A549 (cell line): ENCODE data around the gene CLEC10A. TPM values are rescaled to one million over a fixed set of nuclear protein-coding genes. Genes with fewer than 3 reads are reported as not detected.

Experiments used
- ATAC-seq, 2 experiments: fragments of 200-7000 bp in 1 of 2; fragments of >200 bp in 1 of 2; cut with Nextera tagmentation in 1 of 2; cut with Tn5 transposase in 1 of 2; 3 replicates each; pipeline versions ENCODE4 v1.8.0 to v1.9.1; 2018 to 2020; ENCODE audit warnings: mild to moderate bottlenecking in 1 of 2, moderate library complexity in 1 of 2
- CTCF ChIA-PET: fragments of 300-600 bp; sonication (Branson Sonifier 250); formaldehyde crosslinking; extraction: SDS; loops from one replicate; lab custom pipeline; 2021; ENCODE audit warnings: antibody characterized with exemption, inconsistent platforms; lab: Yijun Ruan, JAX
- POLR2A ChIA-PET: fragments of 350-600 bp; formaldehyde crosslinking; extraction: SDS; loops from one replicate; lab custom pipeline; 2021; ENCODE audit warnings: antibody characterized with exemption, inconsistent platforms; lab: Yijun Ruan, JAX
- DNase-seq, 2 experiments: peaks; one replicate each; pipeline versions ENCODE4 v3.0.0 to v3.0.0-alpha.2; 2011 to 2016; ENCODE audit warnings: low read depth in 1 of 2, low spot score in 1 of 2
- FAIRE-seq: peaks from 2 replicates; lab custom pipeline; 2011; peaks lifted over from hg19 to GRCh38; lab: Jason Lieb, UNC
- H3K27ac ChIP-seq, 2 experiments: fragments of >200 bp; sonication (Bioruptor Twin); formaldehyde crosslinking; 3 replicates each; pipeline ENCODE4 v1.5.1; 2016 to 2017
- H3K4me1 ChIP-seq: fragments of >200 bp; sonication (Bioruptor Twin); formaldehyde crosslinking; 3 replicates; pipeline ENCODE4 v1.6.1; 2016
- H3K4me2 ChIP-seq: fragments of >200 bp; sonication (Bioruptor Twin); formaldehyde crosslinking; 3 replicates; pipeline ENCODE4 v1.6.1; 2016
- H3K4me3 ChIP-seq: fragments of >200 bp; sonication (Bioruptor Twin); formaldehyde crosslinking; 3 replicates; pipeline ENCODE4 v1.5.1; 2016
- H3K9me3 ChIP-seq: fragments of >200 bp; sonication (Bioruptor Twin); formaldehyde crosslinking; 3 replicates; pipeline ENCODE4 v1.6.1; 2016
- CBX8 ChIP-seq: fragments of 200-600 bp; sonication (generic); IDR thresholded peaks from 2 replicates; pipeline ENCODE4 v1.6.1; 2016
- CEBPB ChIP-seq, 2 experiments: fragments of >200 bp in 1 of 2; sonication (Bioruptor Twin) in 1 of 2; formaldehyde crosslinking in 1 of 2; IDR thresholded peaks; 2 replicates each; pipeline ENCODE4 v1.6.1; 2012 to 2016
- CHD2 ChIP-seq: fragments of 150-350 bp; IDR thresholded peaks from 2 replicates; pipeline ENCODE4 v1.6.1; 2014; ENCODE audit warnings: low read length; ENCODE audit not compliant: partially characterized antibody
- CTCF ChIP-seq: fragments of >200 bp; sonication (Bioruptor Twin); formaldehyde crosslinking; IDR thresholded peaks from 3 replicates; pipeline ENCODE4 v1.5.1; 2016
- EHF ChIP-seq: fragments of 250-450 bp; sonication (Bioruptor Pico); IDR thresholded peaks from 2 replicates; pipeline ENCODE4 v1.5.0; 2020; ENCODE audit warnings: mild to moderate bottlenecking
- FOSL2 ChIP-seq, 2 experiments: fragments of 450-650 bp in 1 of 2; fragments of >200 bp in 1 of 2; sonication (Bioruptor Twin) in 1 of 2; formaldehyde crosslinking; IDR thresholded peaks; 2 replicates each; pipeline versions ENCODE4 v1.5.0 to v1.6.1; 2016 to 2020; ENCODE audit warnings: mild to moderate bottlenecking in 1 of 2, moderate library complexity in 1 of 2
- GATA3 ChIP-seq: IDR thresholded peaks from 2 replicates; pipeline ENCODE4 v1.6.1; 2012; ENCODE audit warnings: borderline replicate concordance
- HDAC2 ChIP-seq: fragments of 200-600 bp; sonication (generic); IDR thresholded peaks from 2 replicates; pipeline ENCODE4 v1.6.1; 2016
- HOXB13 ChIP-seq: fragments of 250-450 bp; sonication (Bioruptor Pico); IDR thresholded peaks from 2 replicates; pipeline ENCODE4 v1.5.0; 2020; ENCODE audit warnings: low read depth, mild to moderate bottlenecking, moderate library complexity
- HOXB5 ChIP-seq: fragments of 250-450 bp; sonication (Bioruptor Pico); IDR thresholded peaks from 2 replicates; pipeline ENCODE4 v1.5.0; 2020; ENCODE audit warnings: mild to moderate bottlenecking, moderate library complexity
- JUNB ChIP-seq: fragments of >200 bp; sonication (Bioruptor Twin); formaldehyde crosslinking; IDR thresholded peaks from 2 replicates; pipeline ENCODE4 v1.6.1; 2016
- KDM1A ChIP-seq: fragments of 200-600 bp; sonication (generic); IDR thresholded peaks from 2 replicates; pipeline ENCODE4 v1.6.1; 2016; ENCODE audit warnings: low read depth, mild to moderate bottlenecking
- KDM5A ChIP-seq: fragments of 200-600 bp; sonication (generic); IDR thresholded peaks from 2 replicates; pipeline ENCODE4 v1.6.1; 2016; ENCODE audit warnings: antibody characterized with exemption, mild to moderate bottlenecking
- MAX ChIP-seq: IDR thresholded peaks from 2 replicates; pipeline ENCODE4 v1.6.1; 2012
- MYC ChIP-seq: IDR thresholded peaks from 2 replicates; pipeline ENCODE4 v1.6.1; 2012; ENCODE audit warnings: mild to moderate bottlenecking, inconsistent platforms, low read length, improper control_type of control experiment, borderline replicate concordance
- PBX3 ChIP-seq: IDR thresholded peaks from 2 replicates; pipeline ENCODE4 v1.6.1; 2012
- POLR2A ChIP-seq: IDR thresholded peaks from 2 replicates; pipeline ENCODE4 v1.6.1; 2012; ENCODE audit warnings: mild to moderate bottlenecking, low read length
- POLR2AphosphoS2 ChIP-seq: conservative IDR thresholded peaks from 2 replicates; pipeline ENCODE4 v1.6.1; 2012; ENCODE audit warnings: low read length, improper control_type of control experiment, inconsistent platforms
- RARB ChIP-seq: fragments of 250-450 bp; sonication (Bioruptor Pico); IDR thresholded peaks from 2 replicates; pipeline ENCODE4 v1.8.0; 2021; ENCODE audit warnings: mild to moderate bottlenecking, moderate library complexity
- TFCP2L1 ChIP-seq: fragments of 250-450 bp; sonication (Bioruptor Pico); IDR thresholded peaks from 2 replicates; pipeline ENCODE4 v1.5.0; 2021; ENCODE audit warnings: mild to moderate bottlenecking
- TP53 ChIP-seq: fragments of 250-450 bp; sonication (Bioruptor Pico); IDR thresholded peaks from 2 replicates; pipeline ENCODE4 v1.5.0; 2021; ENCODE audit warnings: mild to moderate bottlenecking, moderate library complexity
- ZNF302 ChIP-seq: fragments of 250-450 bp; sonication (Bioruptor Pico); IDR thresholded peaks from 2 replicates; pipeline ENCODE4 v1.9.0; 2021; ENCODE audit warnings: inconsistent platforms, mild to moderate bottlenecking, moderate library complexity
- WGBS: methylation state at CpG from one replicate; pipeline ENCODE4 v1.1.6; 2017; ENCODE audit errors: missing lambda C conversion rate; 5-methylcytosine and 5-hydroxymethylcytosine counted together
- polyA plus RNA-seq, 4 experiments: library from polyadenylated mRNA; depleted of rRNA in 3 of 4; stranded (reverse); fragments of >200 nt; fragmentation: RNase III in 1 of 4; extraction: RNeasy Plus Mini Kit Qiagen cat#74134 plus additional on column Dnase treatment in 1 of 4; gene quantifications; 2 replicates in 3 of 4; 3 replicates in 1 of 4; pipeline ENCODE4 v1.2.3, GENCODE V29; 2011 to 2017
- TF ChIP-seq, protein P1 (sequence below): fragments of 450-650 bp; IDR thresholded peaks from 2 replicates; pipeline ENCODE4 v1.6.1; 2014; ENCODE audit warnings: antibody characterized with exemption

CLEC10A gene
- polyA plus RNA-seq, 2 of the 4 experiments (the other 2 are of a cell fraction) = not detected

GRCh38 chr17:7042501-7043181 lies 37.4 kb downstream of the CLEC10A start:
- no peak for DNase-seq
- Histone ChIP-seq H3K27ac (no peak overlapping the region), H3K4me3 (no peak overlapping the region), H3K4me2 (peak overlapping the region; percentile 77), H3K4me1 (peaks cover 24% of the 10 kb centered on the region), H3K9me3 (no peaks in the 10 kb centered on the region)
- FAIRE-seq = no peak
- POLR2A ChIA-PET = no interaction called here
- TF ChIP-seq HDAC2 (no peak), ZNF302 (CRISPR knock-in tag) (no peak), FOSL2 (IDR thresholded peaks at IDR 0.05) (no peak), FOSL2 (CRISPR knock-in tag; IDR thresholded peaks at IDR 0.05) (no peak), TP53 (CRISPR knock-in tag) (no peak), CHD2 (no peak), POLR2A (no peak; the same call in 1 of the 2 replicates), EHF (CRISPR knock-in tag) (no peak), CEBPB (IDR thresholded peaks at IDR 0.05) (no peak), HOXB13 (CRISPR knock-in tag) (no peak), PBX3 (no peak), MYC (no peak), JUNB (no peak), CTCF (no peak), GATA3 (no peak), MAX (no peak), KDM5A (no peak), POLR2AphosphoS2 (no peak), KDM1A (no peak)
- TF ChIP-seq, protein P1, sequence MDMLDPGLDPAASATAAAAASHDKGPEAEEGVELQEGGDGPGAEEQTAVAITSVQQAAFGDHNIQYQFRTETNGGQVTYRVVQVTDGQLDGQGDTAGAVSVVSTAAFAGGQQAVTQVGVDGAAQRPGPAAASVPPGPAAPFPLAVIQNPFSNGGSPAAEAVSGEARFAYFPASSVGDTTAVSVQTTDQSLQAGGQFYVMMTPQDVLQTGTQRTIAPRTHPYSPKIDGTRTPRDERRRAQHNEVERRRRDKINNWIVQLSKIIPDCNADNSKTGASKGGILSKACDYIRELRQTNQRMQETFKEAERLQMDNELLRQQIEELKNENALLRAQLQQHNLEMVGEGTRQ = no peak
- CTCF ChIA-PET = interaction anchor here (1.3 to 34.0 kb wide), 5 partner anchors 12 to 376 kb away, joined by 5 to 1477 read pairs (median 132); partner anchors contain the start of genes ASGR1 and ASGR2
- 82% methylated on average over 53 of the region's 53 CpGs for WGBS
- ATAC-seq = no peak; a peak in 1 of 6 replicates

GRCh38 chr17:7041607-7042500 lies 38.2 kb downstream of the CLEC10A start:
- CTCF ChIA-PET = interaction anchor here (0.9 to 34.0 kb wide), 6 partner anchors 13 to 376 kb away, joined by 5 to 1477 read pairs (median 71); partner anchors contain the start of genes ASGR1 and ASGR2
- H3K4me3 ChIP-seq = no peak overlapping the region
- peaks cover 26% of the 10 kb centered on the region for H3K4me1 ChIP-seq
- H3K27ac ChIP-seq = no peak overlapping the region
- POLR2A ChIA-PET = interaction anchor here (0.6 kb wide), 1 partner anchor 91 kb away, joined by 3 read pairs; no protein-coding TSS in a partner anchor
- H3K4me2 ChIP-seq = no peak overlapping the region
- 76% methylated on average over 31 of the region's 43 CpGs for WGBS
- H3K9me3 ChIP-seq = no peaks in the 10 kb centered on the region
- DNase-seq = no peak
- ATAC-seq = peak in 1 of 2 experiments; percentile 6; a peak in 1 of 6 replicates
- no peak for FAIRE-seq
- no peak for TF ChIP-seq RARB
- TF ChIP-seq POLR2A = 0 out of 2 replicates have a peak, but pooled peaks have one; percentile 5
- TF ChIP-seq TFCP2L1 (CRISPR knock-in tag) = no peak
- no peak for TF ChIP-seq CBX8
- TF ChIP-seq MYC = no peak
- TF ChIP-seq HOXB5 = no peak
